Suprapubic skin (tissue), 4 donors: ENCODE results near the gene SLFN12L.

Experiments used
- CTCF ChIP-seq, 2 donors: fragments of 200-600 bp in 1 of 2; fragments of 450-650 bp in 1 of 2; sonication (generic) in 1 of 2; IDR thresholded peaks; one replicate each; pipeline ENCODE4 v1.5.1; 2016 to 2019; ENCODE audit warnings: antibody characterized with exemption in 2 of 2, mild to moderate bottlenecking in 1 of 2, moderate library complexity in 1 of 2
- EP300 ChIP-seq: sonication (generic); formaldehyde crosslinking; IDR thresholded peaks from one replicate; pipeline ENCODE4 v1.6.1; 2017; ENCODE audit warnings: antibody characterized with exemption
- POLR2A ChIP-seq, 2 donors: fragments of 450-650 bp; IDR thresholded peaks; one replicate each; pipeline ENCODE4 v1.6.1; 2017; ENCODE audit warnings: antibody characterized with exemption in 2 of 2, mild to moderate bottlenecking in 2 of 2, moderate library complexity in 2 of 2
- POLR2AphosphoS5 ChIP-seq, 3 donors: sonication (generic); formaldehyde crosslinking; IDR thresholded peaks; one replicate each; pipeline ENCODE4 v1.6.1; 2017; ENCODE audit warnings: antibody characterized with exemption in 3 of 3

GRCh38 chr17:35578929-35579432 is 41.5 kb upstream of the SLFN12L start:
- TF ChIP-seq CTCF (IDR thresholded peaks at IDR 0.05): no peak
- TF ChIP-seq EP300: no peak
- TF ChIP-seq POLR2A (IDR thresholded peaks at IDR 0.05): no peak
- no peak for TF ChIP-seq POLR2AphosphoS5 (IDR thresholded peaks at IDR 0.05)
